HepG2 (cell line): ENCODE results near the gene FMNL2. TPM values are rescaled to one million over a fixed set of nuclear protein-coding genes. Genes with fewer than 3 reads are reported as not detected.

Experiments
- ATAC-seq: fragments of 200-7000 bp; cut with Tn5 transposase; 3 replicates; pipeline ENCODE4 v1.9.1; 2020; ENCODE audit warnings: mild to moderate bottlenecking, moderate library complexity
- BruUV-seq: library from RNA; stranded (reverse); fragments of 400-500 nt; replicated peaks from 2 replicates; lab custom pipeline; 2021; lab: Mats Ljungman, UMichigan
- CTCF ChIA-PET: fragments of 300-600 bp; formaldehyde crosslinking; extraction: SDS; loops from one replicate; lab custom pipeline; 2021; ENCODE audit warnings: low total read pairs, inconsistent platforms, low intra/inter-chr PET ratio; lab: Yijun Ruan, JAX
- POLR2A ChIA-PET: fragments of 350-600 bp; sonication (Branson Sonifier 250); formaldehyde crosslinking; loops from one replicate; lab custom pipeline; 2020; ENCODE audit warnings: antibody characterized with exemption, inconsistent platforms; lab: Yijun Ruan, JAX
- DNase-seq: peaks from one replicate; pipeline ENCODE4 v3.0.0-alpha.2; 2015; ENCODE audit warnings: low spot score
- FAIRE-seq: peaks from 3 replicates; lab custom pipeline; 2011; peaks lifted over from hg19 to GRCh38; lab: Jason Lieb, UNC
- H2AFZ ChIP-seq: one replicate; pipeline ENCODE4 v1.6.1; 2011; ENCODE audit warnings: low read length, inconsistent platforms
- H3K27ac ChIP-seq: fragments of 300-600 bp; 3 replicates; pipeline ENCODE4 v1.8.0; 2011; ENCODE audit warnings: mixed run types, mild to moderate bottlenecking, mixed read lengths, low read length, inconsistent platforms; ENCODE audit not compliant: insufficient read depth; ENCODE audit errors: extremely low read length
- H3K27me3 ChIP-seq, 2 experiments: fragments of 200-600 bp in 1 of 2; 2 replicates in 1 of 2; 3 replicates in 1 of 2; pipeline versions ENCODE4 v1.6.0 to v1.8.0; 2011; ENCODE audit warnings: low read length in 2 of 2, mild to moderate bottlenecking in 2 of 2, moderate library complexity in 2 of 2, inconsistent platforms in 1 of 2; ENCODE audit not compliant: insufficient read depth in 2 of 2, control insufficient read depth in 1 of 2
- H3K36me3 ChIP-seq, 2 experiments: fragments of 200-600 bp in 1 of 2; replicated peaks in 1 of 2; 2 replicates in 1 of 2; 3 replicates in 1 of 2; pipeline versions ENCODE4 v1.5.1 to v1.8.0; 2011; ENCODE audit warnings: low read length in 2 of 2, inconsistent platforms in 1 of 2; ENCODE audit not compliant: insufficient read depth in 2 of 2, control insufficient read depth in 1 of 2
- H3K4me1 ChIP-seq: 2 replicates; pipeline ENCODE4 v1.5.1; 2012; ENCODE audit warnings: low read length, inconsistent platforms; ENCODE audit not compliant: insufficient read depth
- H3K4me2 ChIP-seq: 2 replicates; pipeline ENCODE4 v1.6.0; 2011; ENCODE audit warnings: low read depth, low read length, inconsistent platforms
- H3K4me3 ChIP-seq, 3 experiments: fragments of 200-600 bp in 1 of 3; sonication (generic), shearing (Covaris generic) in 1 of 3; replicated peaks in 1 of 3; 2 replicates each; pipeline ENCODE4 v1.5.1; 2011 to 2016; ENCODE audit warnings: low read length in 3 of 3, inconsistent platforms in 2 of 3, low read depth in 2 of 3, mild to moderate bottlenecking in 2 of 3, control low read depth in 1 of 3, mixed read lengths in 1 of 3; ENCODE audit not compliant: insufficient read depth in 1 of 3
- H3K79me2 ChIP-seq: one replicate; pipeline ENCODE4 v1.6.1; 2011; ENCODE audit warnings: low read length, inconsistent platforms; ENCODE audit not compliant: insufficient read depth
- H3K9ac ChIP-seq: 2 replicates; pipeline ENCODE4 v1.6.0; 2011; ENCODE audit warnings: mild to moderate bottlenecking, low read depth, low read length, inconsistent platforms; ENCODE audit not compliant: insufficient read depth
- H3K9me3 ChIP-seq: 2 replicates; pipeline ENCODE4 v1.5.1; 2012; ENCODE audit warnings: mild to moderate bottlenecking, low read length
- H4K20me1 ChIP-seq: 2 replicates; pipeline ENCODE4 v1.6.0; 2011; ENCODE audit warnings: inconsistent platforms, mild to moderate bottlenecking, low read length, moderate library complexity; ENCODE audit not compliant: insufficient read depth
- MAFF ChIP-seq: IDR thresholded peaks from 2 replicates; pipeline ENCODE4 v1.6.1; 2011; ENCODE audit warnings: low read depth, low read length, improper control_type of control experiment
- MAFK ChIP-seq, 2 experiments: IDR thresholded peaks in 1 of 2; conservative IDR thresholded peaks in 1 of 2; 2 replicates each; pipeline ENCODE4 v1.6.1; 2011; ENCODE audit warnings: improper control_type of control experiment in 2 of 2, low read length in 2 of 2
- PRPF4 ChIP-seq: fragments of 200-400 bp; formaldehyde crosslinking; IDR thresholded peaks from 2 replicates; pipeline ENCODE4 v1.6.1; 2016; ENCODE audit warnings: low read length, low read depth; ENCODE audit not compliant: poor library complexity, severe bottlenecking
- ZNF256 ChIP-seq: sonication (generic); formaldehyde crosslinking; conservative IDR thresholded peaks from 2 replicates; pipeline ENCODE4 v1.4.0; 2020; ENCODE audit warnings: missing genetic modification reagents
- ZNF770 ChIP-seq: sonication (generic); formaldehyde crosslinking; IDR thresholded peaks from 2 replicates; pipeline ENCODE4 v1.5.0; 2020; ENCODE audit warnings: mild to moderate bottlenecking, missing genetic modification reagents
- ZNF772 ChIP-seq: sonication (generic); formaldehyde crosslinking; IDR thresholded peaks from 2 replicates; pipeline ENCODE4 v1.5.0; 2020; ENCODE audit warnings: mild to moderate bottlenecking, missing genetic modification reagents
- WGBS: methylation state at CpG from one replicate; pipeline ENCODE4 v1.1.6; 2017; ENCODE audit warnings: low lambda C conversion rate; 5-methylcytosine and 5-hydroxymethylcytosine counted together
- in situ Hi-C: cut with HindIII; loops from 2 replicates; pipeline ENCODE4 v1.10.0; 2017; ENCODE audit warnings: low pct_unique_long_range_greater_than_20kb; ENCODE audit not compliant: extremely low pct_ligation_motif_present
- intact Hi-C: fragments of 100-400 bp; cut with micrococcal nuclease; formaldehyde crosslinking; loops from one replicate; pipeline ENCODE4 v1.10.0; 2022; ENCODE audit not compliant: unreplicated experiment
- polyA plus RNA-seq, 8 experiments: library from polyadenylated mRNA; depleted of rRNA in 3 of 8; stranded (reverse) in 7 of 8; unstranded in 1 of 8; fragments of >200 nt; fragmentation: Illumina TruSeq in 4 of 8; extraction: Trizol in 4 of 8; gene quantifications; 2 replicates each; pipeline versions ENCODE4 v1.2.1 to v1.2.3, GENCODE V29; 2011 to 2016; ENCODE audit warnings: low read depth in 4 of 8, missing spikeins in 1 of 8, mixed read lengths in 1 of 8; ENCODE audit not compliant: insufficient read depth in 1 of 8
- total RNA-seq, 5 experiments: library from RNA; depleted of rRNA; stranded (reverse); fragments of >200 nt; fragmentation: Illumina TruSeq; extraction: Trizol; gene quantifications; 2 replicates each; pipeline ENCODE4 v1.2.3, GENCODE V29; 2016; ENCODE audit warnings: low read depth in 1 of 5

Gene FMNL2
- total and polyA plus RNA-seq, 2 of the 13 experiments (the other 11 are each of a cell fraction or from before 2014, with no cell fraction given): 66.5 to 67.7 TPM

GRCh38 chr2:152475982-152476381 is 141.0 kb downstream of the FMNL2 start:
- CTCF ChIA-PET: no interaction called here
- DNase-seq (no peak), FAIRE-seq (no peak), ATAC-seq (no peak)
- in situ Hi-C loops (no loop called here), intact Hi-C loops (loop anchor here (1.0 kb wide), 1 partner anchor 71 kb away; no protein-coding TSS in a partner anchor)
- POLR2A ChIA-PET: interaction anchor here (0.9 kb wide), 1 partner anchor 10 kb away, joined by 4 read pairs; no protein-coding TSS in a partner anchor
- H3K27me3 ChIP-seq: no peaks in the 10 kb centered on the region
- peaks cover 94% of the 10 kb centered on the region for H3K79me2 ChIP-seq
- H3K9me3 ChIP-seq: no peaks in the 10 kb centered on the region
- no peak for TF ChIP-seq ZNF256 (CRISPR knock-in tag)
- 0 out of 2 replicates have a peak, but pooled peaks have one; percentile 14 for TF ChIP-seq ZNF770 (CRISPR knock-in tag)
- H3K4me2 ChIP-seq: no peak overlapping the region
- peaks cover 87% of the 10 kb centered on the region for H3K4me1 ChIP-seq
- H3K36me3 ChIP-seq: 0 out of 5 replicates have a peak, but pooled peaks cover 0 to 2% of the 10 kb centered on the region in 2 experiments
- no peak overlapping the region for H3K9ac ChIP-seq
- no peak overlapping the region for H3K4me3 ChIP-seq
- no peak overlapping the region for H2AFZ ChIP-seq
- BruUV-seq: no TSS peak
- H4K20me1 ChIP-seq: 0 out of 2 replicates have a peak, but pooled peaks cover 4% of the 10 kb centered on the region
- H3K27ac ChIP-seq: no peak overlapping the region

GRCh38 chr2:152477347-152478092 is 142.5 kb downstream of the FMNL2 start:
- no peak for DNase-seq
- ChIA-PET CTCF (no interaction called here), POLR2A (interaction anchor here (0.8 kb wide), 1 partner anchor 8 kb away, joined by 3 read pairs; no protein-coding TSS in a partner anchor)
- Histone ChIP-seq H3K4me2 (no peak overlapping the region), H2AFZ (no peak overlapping the region), H3K27ac (no peak overlapping the region), H3K9me3 (no peaks in the 10 kb centered on the region), H3K36me3 (0 out of 5 replicates have a peak, but pooled peaks cover 0 to 2% of the 10 kb centered on the region in 2 experiments), H3K9ac (no peak overlapping the region), H3K4me3 (no peak overlapping the region), H3K79me2 (peaks cover 94% of the 10 kb centered on the region), H4K20me1 (no peaks in the 10 kb centered on the region), H3K4me1 (peaks cover 87% of the 10 kb centered on the region), H3K27me3 (no peaks in the 10 kb centered on the region)
- no TSS peak for BruUV-seq
- intact Hi-C loops: no loop called here
- ATAC-seq: no peak
- WGBS: 94% methylated on average over 6 of the region's 6 CpGs
- in situ Hi-C loops: no loop called here
- no peak for FAIRE-seq
- peak; percentile 57 to 60 for TF ChIP-seq MAFK (conservative IDR thresholded peaks at IDR 0.05 in 1 of 2, IDR thresholded peaks at IDR 0.05 in 1 of 2; ENCODE audit: low read length in 2 of 2)
- no peak for TF ChIP-seq ZNF772 (CRISPR knock-in tag)
- TF ChIP-seq MAFF: peak; percentile 41
- TF ChIP-seq PRPF4: peak; percentile 35
